Fibroblast of pulmonary artery (primary cell): Measurements from ENCODE around the gene RPIA.
"Not testable (repeated sequence)": the region's sequence is repeated elsewhere in the genome, so short reads cannot be mapped to it uniquely, and the experiment has no call there.

Experiments
- DNase-seq: peaks from one replicate; pipeline ENCODE4 v3.0.0-alpha.2; 2010; ENCODE audit warnings: low read depth
- H3K4me3 ChIP-seq: replicated peaks from 2 replicates; pipeline ENCODE4 v1.5.1; 2011; ENCODE audit warnings: low read depth, mild to moderate bottlenecking, control low read depth, low read length, moderate library complexity
- CTCF ChIP-seq: IDR thresholded peaks from 2 replicates; pipeline ENCODE4 v1.5.1; 2011; ENCODE audit warnings: mild to moderate bottlenecking, control low read depth, low read length, inconsistent platforms; ENCODE audit errors: missing control alignments

RPIA gene

DNA sequence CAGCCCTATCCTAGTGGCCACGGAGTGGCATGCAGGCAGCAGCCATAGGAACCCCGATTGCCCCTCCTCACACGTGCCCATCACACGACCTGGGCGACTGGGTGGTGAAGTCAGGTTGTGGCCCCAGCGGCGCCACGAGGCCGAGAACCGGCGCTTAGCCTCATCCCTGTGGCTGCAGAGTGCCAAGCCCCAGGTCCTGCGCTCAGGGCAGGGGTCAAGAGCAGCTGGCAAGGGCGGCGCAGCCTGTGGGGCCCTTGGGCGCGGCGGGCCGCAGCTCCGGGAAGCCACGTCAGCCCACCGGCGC lies 73.3 kb downstream of the RPIA start:
- no peak for TF ChIP-seq CTCF
- no peak overlapping the region for H3K4me3 ChIP-seq
- DNase-seq: no peak

DNA sequence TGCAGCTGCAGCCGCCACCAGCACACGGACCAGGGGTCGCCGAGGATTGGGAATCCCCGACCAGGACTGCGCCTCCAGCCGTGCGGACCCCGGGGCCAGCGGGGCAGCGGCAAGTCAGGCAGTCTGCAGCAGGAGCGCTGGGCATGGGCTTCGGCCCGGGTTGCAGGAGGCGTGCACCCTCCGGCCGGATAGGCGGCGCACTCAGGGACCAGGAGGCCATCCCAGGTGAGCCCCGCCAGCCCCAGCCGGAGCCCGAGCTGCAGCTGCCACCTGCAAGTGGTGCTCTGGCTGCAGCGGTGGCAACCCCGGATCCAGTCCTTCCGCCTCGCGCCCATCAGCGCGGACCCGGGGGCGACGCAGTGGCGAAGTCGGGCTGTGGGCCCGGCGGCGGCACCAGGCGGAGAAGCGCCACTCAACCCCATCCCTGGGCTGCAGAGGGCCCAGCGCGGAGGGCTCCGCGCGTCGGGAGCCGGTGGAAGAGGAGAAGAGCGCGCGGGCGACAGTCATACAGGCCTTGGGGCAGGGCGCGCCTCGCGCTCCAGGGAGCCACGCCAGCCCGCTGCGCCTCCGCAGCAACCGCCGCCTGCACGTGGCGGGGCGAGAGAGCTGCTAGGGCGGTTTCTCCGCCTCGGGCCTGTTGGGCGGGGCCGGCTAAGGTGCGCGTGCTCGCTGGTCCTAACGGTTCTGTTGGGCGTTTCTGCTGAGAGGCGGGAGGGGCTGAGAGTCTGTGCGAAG lies 73.8 kb downstream of the RPIA start:
- no peak for TF ChIP-seq CTCF

DNA sequence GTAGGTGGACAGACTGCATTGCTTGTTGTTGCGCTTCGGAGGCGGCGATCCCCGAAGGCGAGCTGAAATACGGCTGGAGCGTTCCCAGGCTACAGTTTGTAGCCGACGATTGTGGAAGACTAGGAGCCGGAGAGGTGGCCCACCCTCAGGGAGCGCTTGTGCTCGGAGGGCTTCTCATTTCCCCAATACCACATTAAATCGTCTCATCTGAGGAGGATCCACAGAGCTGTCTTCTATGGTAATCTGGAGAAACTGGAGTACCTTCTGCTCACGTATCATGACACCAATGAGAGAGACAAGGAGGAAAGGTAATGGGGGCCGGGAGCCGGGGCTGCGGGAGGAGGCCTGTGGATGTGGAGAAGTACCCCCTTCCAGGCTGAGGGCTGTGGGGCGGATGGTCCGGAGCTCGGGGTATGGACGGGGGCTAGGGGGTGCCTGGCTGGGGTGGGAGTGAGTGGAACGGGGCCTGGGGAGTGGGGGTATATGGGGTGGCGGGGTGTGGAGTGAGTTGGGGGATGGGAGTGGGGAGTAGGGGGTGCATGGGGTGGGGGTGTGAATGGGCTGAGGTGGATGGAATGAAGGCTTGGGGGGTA lies 74.5 kb downstream of the RPIA start:
- H3K4me3 ChIP-seq: peak overlapping the region; percentile 21
- DNase-seq: not testable (repeated sequence)

More for the DNA sequence above, 73.8 kb downstream of the RPIA start:
- DNase-seq: peak; percentile 10
- peak overlapping the region; percentile 21 for H3K4me3 ChIP-seq

GRCh38 chr2:88770016-88770415 lies 78.5 kb downstream of the RPIA start:
- H3K4me3 ChIP-seq: no peak overlapping the region
- no peak for TF ChIP-seq CTCF
- DNase-seq: no peak

DNA sequence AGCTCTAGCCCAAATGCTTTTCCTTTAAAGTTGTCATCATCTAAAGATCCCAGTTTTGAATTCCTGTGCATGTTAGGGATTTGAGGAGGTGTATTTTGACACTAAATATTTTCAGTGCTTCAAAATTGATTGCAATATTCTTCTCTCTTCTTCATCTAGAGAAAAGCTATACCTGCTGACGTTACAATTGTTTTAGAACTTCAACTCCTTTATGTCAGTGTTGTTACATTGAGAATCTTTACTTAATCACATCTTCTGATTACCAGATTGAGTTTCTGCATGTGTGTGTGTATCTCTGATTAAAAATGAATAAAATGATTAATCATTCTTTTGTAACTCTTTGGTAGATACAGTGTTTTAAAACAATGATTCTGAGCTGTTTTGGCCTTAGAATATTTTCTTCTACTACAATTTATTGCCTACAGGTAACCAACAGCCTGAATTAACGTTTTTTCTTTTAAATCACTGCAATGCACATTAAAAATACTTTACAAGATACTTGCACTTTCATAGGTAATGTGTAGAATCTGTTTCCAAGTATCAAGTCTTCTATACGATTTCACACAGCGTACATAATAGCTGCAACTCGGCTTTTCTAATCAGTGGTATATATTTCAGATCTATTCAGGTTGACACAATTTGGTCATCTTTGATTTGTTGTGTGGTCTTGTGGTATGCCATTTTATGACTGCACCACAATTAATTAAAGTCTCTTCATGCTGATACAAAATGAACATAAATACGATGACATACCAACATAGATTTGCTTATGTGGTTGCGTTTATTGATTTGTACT lies 82.0 kb downstream of the RPIA start:
- not testable (repeated sequence) for H3K4me3 ChIP-seq, DNase-seq

GRCh38 chr2:88789213-88789612 lies 97.7 kb downstream of the RPIA start:
- not testable (repeated sequence) for DNase-seq, H3K4me3 ChIP-seq

- DNase-seq, H3K4me3 ChIP-seq: not testable (repeated sequence)
Observed at GRCh38 chr2:88795932-88796331, 104.5 kb downstream of the RPIA start.

- DNase-seq, H3K4me3 ChIP-seq: not testable (repeated sequence)
Observed at GRCh38 chr2:88796523-88796922, 105.0 kb downstream of the RPIA start.

GRCh38 chr2:88797164-88797563 lies 105.7 kb downstream of the RPIA start:
- H3K4me3 ChIP-seq, DNase-seq: not testable (repeated sequence)
